Common myeloid progenitor, CD34-positive (primary cell): ENCODE data around the gene IFT88.

Source experiments
- CTCF ChIA-PET: fragments of 350-600 bp; sonication (Branson Sonifier 250); formaldehyde crosslinking; loops from one replicate; lab custom pipeline; 2021; ENCODE audit warnings: antibody characterized with exemption; lab: Charles Lee
- POLR2A ChIA-PET: fragments of 350-600 bp; sonication (Branson Sonifier 250); formaldehyde crosslinking; loops from one replicate; lab custom pipeline; 2021; ENCODE audit warnings: antibody characterized with exemption; lab: Charles Lee
- DNase-seq, 3 donors: peaks; one replicate each; pipeline versions ENCODE4 v3.0.0 to v3.0.0-alpha.2; 2013
- H3K27ac ChIP-seq, 2 experiments: 1 replicate in 1 of 2; 2 replicates in 1 of 2; pipeline ENCODE4 v1.7.0; 2013; ENCODE audit warnings: inconsistent platforms in 2 of 2, low read length in 2 of 2, mild to moderate bottlenecking in 2 of 2, low read depth in 1 of 2, moderate library complexity in 1 of 2; ENCODE audit not compliant: severe bottlenecking in 2 of 2, insufficient read depth in 1 of 2, poor library complexity in 1 of 2
- H3K27me3 ChIP-seq, 5 experiments: replicated peaks in 2 of 5; 1 replicate in 3 of 5; 2 replicates in 2 of 5; pipeline versions ENCODE4 v1.6.1 to v1.7.0; 2013; ENCODE audit warnings: low read length in 4 of 5, mild to moderate bottlenecking in 2 of 5, moderate library complexity in 2 of 5, inconsistent platforms in 1 of 5; ENCODE audit not compliant: insufficient read depth in 5 of 5, control insufficient read depth in 4 of 5
- H3K36me3 ChIP-seq, 4 experiments: 1 replicate in 2 of 4; 2 replicates in 2 of 4; pipeline versions ENCODE4 v1.6.1 to v1.7.0; 2013; ENCODE audit warnings: low read length in 3 of 4, control low read depth in 1 of 4, mild to moderate bottlenecking in 1 of 4; ENCODE audit not compliant: control insufficient read depth in 4 of 4, insufficient read depth in 4 of 4
- H3K4me1 ChIP-seq, 4 experiments: 1 replicate in 3 of 4; 2 replicates in 1 of 4; pipeline versions ENCODE4 v1.6.1 to v1.7.1; 2013; ENCODE audit warnings: low read length in 3 of 4, mild to moderate bottlenecking in 3 of 4, control low read depth in 1 of 4, inconsistent platforms in 1 of 4, moderate library complexity in 1 of 4; ENCODE audit not compliant: control insufficient read depth in 4 of 4, insufficient read depth in 4 of 4; ENCODE audit errors: control extremely low read depth in 1 of 4
- H3K4me3 ChIP-seq, 7 experiments: 1 replicate in 4 of 7; 2 replicates in 3 of 7; pipeline versions ENCODE4 v1.5.1 to v1.7.0; 2013; ENCODE audit warnings: mild to moderate bottlenecking in 7 of 7, low read length in 6 of 7, moderate library complexity in 6 of 7, inconsistent platforms in 2 of 7, low read depth in 2 of 7, control low read depth in 1 of 7; ENCODE audit not compliant: insufficient read depth in 4 of 7, control insufficient read depth in 1 of 7; ENCODE audit errors: extremely low read depth in 1 of 7
- H3K9me3 ChIP-seq, 5 experiments: 1 replicate in 4 of 5; 2 replicates in 1 of 5; pipeline versions ENCODE4 v1.6.1 to v1.7.1; 2013; ENCODE audit warnings: low read length in 4 of 5, mild to moderate bottlenecking in 2 of 5, inconsistent platforms in 1 of 5, low read depth in 1 of 5, moderate library complexity in 1 of 5; ENCODE audit not compliant: control insufficient read depth in 4 of 5, insufficient read depth in 2 of 5; ENCODE audit errors: control extremely low read depth in 1 of 5
- WGBS: methylation state at CpG from one replicate; pipeline ENCODE4 v1.1.5; 2013; ENCODE audit not compliant: insufficient coverage; 5-methylcytosine and 5-hydroxymethylcytosine counted together

The IFT88 gene

GRCh38 chr13:20616059-20616797, 49.3 kb downstream of the IFT88 start:
- H3K36me3 ChIP-seq, result peaks cover 0 to 7% (median 4%) of the 10 kb centered on the region in 4 experiments
- H3K4me1 ChIP-seq, result no peaks in the 10 kb centered on the region
- ChIA-PET POLR2A (no interaction called here), CTCF (no interaction called here)
- DNase-seq, result no peak
- no peaks in the 10 kb centered on the region for H3K27me3 ChIP-seq
- no CpG with 5 or more reads among the region's 3 CpGs for WGBS
- H3K27ac ChIP-seq, result no peak overlapping the region
- no peak overlapping the region for H3K4me3 ChIP-seq
- H3K9me3 ChIP-seq, result no peaks in the 10 kb centered on the region

GRCh38 chr13:20623000-20623399, 56.0 kb downstream of the IFT88 start:
- POLR2A ChIA-PET, result no interaction called here
- Histone ChIP-seq H3K27me3 (no peaks in the 10 kb centered on the region), H3K36me3 (peaks cover 0 to 13% (median 4%) of the 10 kb centered on the region in 4 experiments), H3K4me1 (no peaks in the 10 kb centered on the region), H3K9me3 (peaks cover 3 to 9% (median 4%) of the 10 kb centered on the region in 5 experiments), H3K27ac (no peak overlapping the region), H3K4me3 (no peak overlapping the region)
- DNase-seq, result no peak
- 100% methylated on average over 2 of the region's 3 CpGs for WGBS
- CTCF ChIA-PET, result no interaction called here

- Histone ChIP-seq H3K9me3 (peaks cover 3 to 9% (median 4%) of the 10 kb centered on the region in 5 experiments), H3K27me3 (no peaks in the 10 kb centered on the region), H3K4me3 (no peak overlapping the region), H3K27ac (no peak overlapping the region), H3K36me3 (peaks cover 0 to 13% (median 3%) of the 10 kb centered on the region in 4 experiments), H3K4me1 (no peaks in the 10 kb centered on the region)
- ChIA-PET CTCF (no interaction called here), POLR2A (interaction anchor here (0.7 kb wide), 1 partner anchor 54 kb away, joined by 3 read pairs; no protein-coding TSS in a partner anchor)
- no peak for DNase-seq
- no CpG with 5 or more reads among the region's 4 CpGs for WGBS
These were observed 57.3 kb downstream of the IFT88 start for GRCh38 chr13:20624213-20624612.

GRCh38 chr13:20633802-20634201, 66.8 kb downstream of the IFT88 start:
- Histone ChIP-seq H3K4me3 (no peak overlapping the region), H3K27ac (no peak overlapping the region), H3K27me3 (no peaks in the 10 kb centered on the region), H3K4me1 (peaks cover 0 to 8% (median 0%) of the 10 kb centered on the region in 4 experiments), H3K36me3 (peaks cover 3 to 11% (median 8%) of the 10 kb centered on the region in 4 experiments), H3K9me3 (no peaks in the 10 kb centered on the region)
- POLR2A ChIA-PET, result no interaction called here
- WGBS, result 100% methylated on average over 2 of the region's 3 CpGs
- DNase-seq, result no peak
- CTCF ChIA-PET, result interaction anchor here (1.5 kb wide), 1 partner anchor 55 kb away, joined by 3 read pairs; no protein-coding TSS in a partner anchor

- H3K27ac ChIP-seq, result no peak overlapping the region
- H3K36me3 ChIP-seq, result peaks cover 2 to 10% (median 6%) of the 10 kb centered on the region in 4 experiments
- H3K9me3 ChIP-seq, result no peaks in the 10 kb centered on the region
- no peak for DNase-seq
- ChIA-PET CTCF (no interaction called here), POLR2A (no interaction called here)
- H3K27me3 ChIP-seq, result no peaks in the 10 kb centered on the region
- no peak overlapping the region for H3K4me3 ChIP-seq
- no CpG with 5 or more reads among the region's 1 CpG for WGBS
- peaks cover 0 to 8% (median 0%) of the 10 kb centered on the region in 4 experiments for H3K4me1 ChIP-seq
These were observed 69.1 kb downstream of the IFT88 start for GRCh38 chr13:20636079-20636478.

- ChIA-PET POLR2A (no interaction called here), CTCF (interaction anchor here (0.6 kb wide), 1 partner anchor 578 kb away, joined by 3 read pairs; no protein-coding TSS in a partner anchor)
- WGBS, result 91% methylated on average over 4 of the region's 5 CpGs
- no peak for DNase-seq
- H3K36me3 ChIP-seq, result peaks cover 0 to 7% (median 3%) of the 10 kb centered on the region in 4 experiments
- no peaks in the 10 kb centered on the region for H3K27me3 ChIP-seq
- peaks cover 0 to 8% (median 0%) of the 10 kb centered on the region in 4 experiments for H3K4me1 ChIP-seq
- H3K4me3 ChIP-seq, result no peak overlapping the region
- H3K9me3 ChIP-seq, result no peaks in the 10 kb centered on the region
- no peak overlapping the region for H3K27ac ChIP-seq
These were observed 70.9 kb downstream of the IFT88 start for GRCh38 chr13:20637811-20638210.

- no peak overlapping the region for H3K27ac ChIP-seq
- H3K4me1 ChIP-seq, result no peaks in the 10 kb centered on the region
- H3K9me3 ChIP-seq, result peaks cover 0 to 17% (median 4%) of the 10 kb centered on the region in 5 experiments
- 100% methylated on average over 1 of the region's 2 CpGs for WGBS
- DNase-seq, result no peak
- no peaks in the 10 kb centered on the region for H3K27me3 ChIP-seq
- ChIA-PET POLR2A (no interaction called here), CTCF (no interaction called here)
- H3K4me3 ChIP-seq, result no peak overlapping the region
- H3K36me3 ChIP-seq, result peaks cover 0 to 15% (median 2%) of the 10 kb centered on the region in 4 experiments
These were observed 80.8 kb downstream of the IFT88 start for GRCh38 chr13:20647758-20648157.
